ENCODE measurements around the gene CCL25. TPM values are rescaled to one million over a fixed set of nuclear protein-coding genes. Genes with fewer than 3 reads are reported as not detected.

CCL25 gene
- total and polyA plus RNA-seq, 9 of the 15 experiments (the other 6 are each of a cell fraction or from before 2014, with no cell fraction given) = 0.15 TPM; not detected in 8

- TF ChIP-seq MLLT1 (IDR thresholded peaks at IDR 0.05) = no peak
- TF ChIP-seq EGR1 (conservative IDR thresholded peaks at IDR 0.05) = peak; percentile 39; the same call in 1 of the 2 replicates
- TF ChIP-seq ADNP (tag; IDR thresholded peaks at IDR 0.05) = peak; percentile 49; the same call in 1 of the 2 replicates
- TF ChIP-seq HSF4 (CRISPR knock-in tag; IDR thresholded peaks at IDR 0.05; ENCODE audit: borderline replicate concordance) = no peak
- TF ChIP-seq HOMEZ (CRISPR knock-in tag; IDR thresholded peaks at IDR 0.05) = no peak
- TF ChIP-seq CC2D1A (IDR thresholded peaks at IDR 0.05) = peak; percentile 56; the same call in 1 of the 2 replicates
- no peak for TF ChIP-seq ZBTB2 (IDR thresholded peaks at IDR 0.05)
- peak in 1 of 2 experiments; percentile 64; a peak in 1 of 4 replicates for TF ChIP-seq FOXA3 (CRISPR knock-in tag; conservative IDR thresholded peaks at IDR 0.05 in 1 of 2, IDR thresholded peaks at IDR 0.05 in 1 of 2)
- no peak for TF ChIP-seq SMAD2 (IDR thresholded peaks at IDR 0.05; ENCODE audit: low read depth, low read length)
- no peak for TF ChIP-seq SREBF2 (CRISPR knock-in tag; IDR thresholded peaks at IDR 0.05)
- no peak for TF ChIP-seq NR2C1 (IDR thresholded peaks at IDR 0.05)
- TF ChIP-seq NR2C1 (tag; IDR thresholded peaks at IDR 0.05) = no peak
- TF ChIP-seq CBFA2T2 (conservative IDR thresholded peaks at IDR 0.05) = no peak
- TF ChIP-seq EP300 (IDR thresholded peaks at IDR 0.05; ENCODE audit: low read length) = no peak
- no peak for TF ChIP-seq FOXP4 (CRISPR knock-in tag; IDR thresholded peaks at IDR 0.05; ENCODE audit: borderline replicate concordance)
- TF ChIP-seq ZEB2 (IDR thresholded peaks at IDR 0.05) = 0 out of 2 replicates have a peak, but pooled peaks have one; percentile 22
- no peak for TF ChIP-seq ZBTB7A (IDR thresholded peaks at IDR 0.05; ENCODE audit: borderline replicate concordance, control insufficient read depth, low read depth, low read length)
- TF ChIP-seq RUNX1 (IDR thresholded peaks at IDR 0.05; ENCODE audit: low read depth) = no peak
- TF ChIP-seq MAFG (tag; conservative IDR thresholded peaks at IDR 0.05) = no peak
- no peak for TF ChIP-seq FOXA1 (IDR thresholded peaks at IDR 0.05; ENCODE audit: borderline replicate concordance)
- no peak for TF ChIP-seq BRD4 (IDR thresholded peaks at IDR 0.05)
- TF ChIP-seq ZNF12 (CRISPR knock-in tag; IDR thresholded peaks at IDR 0.05) = 0 out of 2 replicates have a peak, but pooled peaks have one; percentile 38
Observed at GRCh38 chr19:8069096-8069973, 16.8 kb downstream of the CCL25 start (continued).
